CD4-positive, alpha-beta T cell (primary cell): ENCODE data around the gene ALG9. TPM values are rescaled to one million over a fixed set of nuclear protein-coding genes. Genes with fewer than 3 reads are reported as not detected.

Source experiments
- ATAC-seq: fragments of 200-7000 bp; cut with Tn5 transposase; one replicate; pipeline ENCODE4 v1.10.0; 2022; ENCODE audit warnings: mild to moderate bottlenecking; ENCODE audit not compliant: poor library complexity
- CTCF ChIA-PET: fragments of 350-600 bp; sonication (Branson Sonifier 250); formaldehyde crosslinking; loops from one replicate; lab custom pipeline; 2021; ENCODE audit warnings: antibody characterized with exemption, inconsistent platforms; lab: Charles Lee
- POLR2A ChIA-PET: fragments of 350-600 bp; sonication (Branson Sonifier 250); formaldehyde crosslinking; loops from one replicate; lab custom pipeline; 2021; ENCODE audit warnings: antibody characterized with exemption, inconsistent platforms; lab: Charles Lee
- DNase-seq, 14 experiments: peaks; one replicate each; pipeline ENCODE4 v3.0.0-alpha.2; 2013 to 2020; ENCODE audit warnings: mixed read lengths in 2 of 14
- H3K27ac ChIP-seq, 2 donors: one replicate each; pipeline versions ENCODE4 v1.5.1 to v1.7.0; 2013; ENCODE audit warnings: low read length in 2 of 2, low read depth in 1 of 2, mild to moderate bottlenecking in 1 of 2
- H3K27me3 ChIP-seq, 2 experiments: 1 replicate in 1 of 2; 2 replicates in 1 of 2; pipeline versions ENCODE4 v1.6.1 to v1.7.0; 2013; ENCODE audit warnings: low read length in 2 of 2, control low read depth in 1 of 2, mild to moderate bottlenecking in 1 of 2, moderate library complexity in 1 of 2; ENCODE audit not compliant: insufficient read depth in 2 of 2, control insufficient read depth in 1 of 2
- H3K36me3 ChIP-seq: one replicate; pipeline ENCODE4 v1.6.1; 2013; ENCODE audit warnings: low read length, control low read depth; ENCODE audit not compliant: insufficient read depth
- H3K4me1 ChIP-seq: one replicate; pipeline ENCODE4 v1.6.1; 2013; ENCODE audit warnings: low read length, control low read depth; ENCODE audit not compliant: insufficient read depth
- H3K4me3 ChIP-seq: one replicate; pipeline ENCODE4 v1.5.1; 2013; ENCODE audit warnings: mild to moderate bottlenecking, low read length, moderate library complexity
- H3K9me3 ChIP-seq, 2 experiments: 1 replicate in 1 of 2; 2 replicates in 1 of 2; pipeline versions ENCODE4 v1.6.1 to v1.7.0; 2013; ENCODE audit warnings: low read length in 2 of 2, mild to moderate bottlenecking in 2 of 2, control low read depth in 1 of 2, moderate library complexity in 1 of 2; ENCODE audit not compliant: control insufficient read depth in 1 of 2, insufficient read depth in 1 of 2
- H3K27ac Mint-ChIP-seq: one replicate; pipeline ENCODE4 v1.8.0; 2020; ENCODE audit warnings: mixed read lengths
- H3K27me3 Mint-ChIP-seq: one replicate; pipeline ENCODE4 v1.8.0; 2021; ENCODE audit warnings: mixed read lengths
- H3K36me3 Mint-ChIP-seq: one replicate; pipeline ENCODE4 v1.8.0; 2021; ENCODE audit warnings: low read depth, mixed read lengths
- H3K4me1 Mint-ChIP-seq: one replicate; pipeline ENCODE4 v1.8.0; 2021; ENCODE audit warnings: low read depth, mixed read lengths
- H3K4me3 Mint-ChIP-seq: one replicate; pipeline ENCODE4 v1.8.0; 2020; ENCODE audit warnings: mild to moderate bottlenecking, mixed read lengths
- H3K9me3 Mint-ChIP-seq: one replicate; pipeline ENCODE4 v1.8.0; 2020; ENCODE audit warnings: mixed read lengths
- CTCF ChIP-seq: fragments of 200-600 bp; IDR thresholded peaks from one replicate; pipeline ENCODE4 v1.8.0; 2022; ENCODE audit warnings: antibody characterized with exemption, mild to moderate bottlenecking
- intact Hi-C, 2 experiments: fragments of 100-400 bp; cut with DNase I in 1 of 2; cut with micrococcal nuclease in 1 of 2; formaldehyde crosslinking; loops; one replicate each; pipeline versions ENCODE4 v1.15.1 to v1.9.0; 2023 to 2025; cut with DNase I, micrococcal nuclease
- total RNA-seq, 174 experiments: library from RNA in 2 of 174; stranded (reverse) in 2 of 174; gene quantifications; one replicate each; pipeline ENCODE4 v1.2.3 and lab custom pipeline; 2021 to 2026

ALG9 gene
- total RNA-seq, 2 experiments from 2014 or later = 31.1 to 33.4 TPM

GRCh38 chr11:111823629-111824028 lies 47.8 kb downstream of the ALG9 start:
- ChIA-PET POLR2A (no interaction called here), CTCF (no interaction called here)
- no peaks in the 10 kb centered on the region for H3K9me3 Mint-ChIP-seq
- intact Hi-C loops = no loop called here
- H3K4me1 Mint-ChIP-seq = no peaks in the 10 kb centered on the region
- no peak overlapping the region for H3K27ac Mint-ChIP-seq
- Histone ChIP-seq H3K4me3 (no peak overlapping the region), H3K36me3 (peaks cover 10% of the 10 kb centered on the region), H3K27me3 (no peaks in the 10 kb centered on the region), H3K27ac (no peak overlapping the region), H3K9me3 (no peaks in the 10 kb centered on the region), H3K4me1 (no peaks in the 10 kb centered on the region)
- no peak for DNase-seq
- H3K27me3 Mint-ChIP-seq = no peaks in the 10 kb centered on the region
- H3K36me3 Mint-ChIP-seq = peaks cover 49% of the 10 kb centered on the region
- no peak overlapping the region for H3K4me3 Mint-ChIP-seq
- ATAC-seq = no peak
- TF ChIP-seq CTCF = no peak

GRCh38 chr11:111823131-111823530 lies 48.2 kb downstream of the ALG9 start:
- H3K27ac Mint-ChIP-seq = no peak overlapping the region
- peaks cover 50% of the 10 kb centered on the region for H3K36me3 Mint-ChIP-seq
- CTCF ChIA-PET = interaction anchor here (0.9 kb wide), 1 partner anchor 10 kb away, joined by 3 read pairs; no protein-coding TSS in a partner anchor
- no peaks in the 10 kb centered on the region for H3K27me3 ChIP-seq
- H3K27me3 Mint-ChIP-seq = no peaks in the 10 kb centered on the region
- no peaks in the 10 kb centered on the region for H3K9me3 Mint-ChIP-seq
- H3K4me3 Mint-ChIP-seq = no peak overlapping the region
- no peaks in the 10 kb centered on the region for H3K4me1 Mint-ChIP-seq
- no peak overlapping the region for H3K27ac ChIP-seq
- no peak for ATAC-seq
- intact Hi-C loops = no loop called here
- no peak overlapping the region for H3K4me3 ChIP-seq
- TF ChIP-seq CTCF = no peak
- POLR2A ChIA-PET = no interaction called here
- no peaks in the 10 kb centered on the region for H3K4me1 ChIP-seq
- H3K9me3 ChIP-seq = no peaks in the 10 kb centered on the region
- DNase-seq = no peak
- peaks cover 5% of the 10 kb centered on the region for H3K36me3 ChIP-seq

- no peak for TF ChIP-seq CTCF
- Mint-ChIP-seq H3K9me3 (no peaks in the 10 kb centered on the region), H3K4me1 (no peaks in the 10 kb centered on the region), H3K36me3 (peaks cover 59% of the 10 kb centered on the region), H3K27ac (no peak overlapping the region), H3K27me3 (no peaks in the 10 kb centered on the region), H3K4me3 (no peak overlapping the region)
- H3K27ac ChIP-seq = no peak overlapping the region
- no peak overlapping the region for H3K4me3 ChIP-seq
- no peaks in the 10 kb centered on the region for H3K4me1 ChIP-seq
- intact Hi-C loops = no loop called here
- DNase-seq = no peak
- CTCF ChIA-PET = no interaction called here
- H3K9me3 ChIP-seq = no peaks in the 10 kb centered on the region
- POLR2A ChIA-PET = no interaction called here
- H3K27me3 ChIP-seq = no peaks in the 10 kb centered on the region
- H3K36me3 ChIP-seq = peaks cover 11% of the 10 kb centered on the region
- no peak for ATAC-seq
Observed at GRCh38 chr11:111819829-111820237, 51.5 kb downstream of the ALG9 start.
